Neutrophil (primary cell): ENCODE measurements around the gene PTPN3.

ENCODE experiments used
- H3K27ac ChIP-seq: fragments of 200-600 bp; sonication (generic); 2 replicates; pipeline ENCODE4 v1.5.1; 2016; ENCODE audit warnings: mild to moderate bottlenecking, moderate library complexity
- H3K27me3 ChIP-seq: fragments of 200-600 bp; sonication (generic); 2 replicates; pipeline ENCODE4 v1.6.0; 2016; ENCODE audit warnings: mild to moderate bottlenecking
- H3K36me3 ChIP-seq: fragments of 200-600 bp; sonication (generic); 2 replicates; pipeline ENCODE4 v1.5.1; 2017
- H3K4me1 ChIP-seq, 2 experiments: fragments of 200-600 bp in 1 of 2; sonication (generic) in 1 of 2; 1 replicate in 1 of 2; 2 replicates in 1 of 2; pipeline versions ENCODE4 v1.5.1 to v1.6.1; 2013 to 2016; ENCODE audit warnings: low read depth in 1 of 2, low read length in 1 of 2, mild to moderate bottlenecking in 1 of 2, moderate library complexity in 1 of 2; ENCODE audit not compliant: control insufficient read depth in 1 of 2, insufficient read depth in 1 of 2
- H3K4me3 ChIP-seq, 2 experiments: fragments of 200-600 bp in 1 of 2; sonication (generic) in 1 of 2; 1 replicate in 1 of 2; 2 replicates in 1 of 2; pipeline ENCODE4 v1.5.1; 2013 to 2016; ENCODE audit warnings: low read depth in 1 of 2, low read length in 1 of 2, mild to moderate bottlenecking in 1 of 2, moderate library complexity in 1 of 2
- H3K9me3 ChIP-seq: fragments of 200-600 bp; sonication (generic); 2 replicates; pipeline ENCODE4 v1.5.1; 2016
- TF ChIP-seq, protein P1 (sequence below): fragments of 200-600 bp; sonication (generic); IDR thresholded peaks from 2 replicates; pipeline ENCODE4 v1.5.1; 2016; ENCODE audit warnings: antibody characterized with exemption

PTPN3 gene

DNA sequence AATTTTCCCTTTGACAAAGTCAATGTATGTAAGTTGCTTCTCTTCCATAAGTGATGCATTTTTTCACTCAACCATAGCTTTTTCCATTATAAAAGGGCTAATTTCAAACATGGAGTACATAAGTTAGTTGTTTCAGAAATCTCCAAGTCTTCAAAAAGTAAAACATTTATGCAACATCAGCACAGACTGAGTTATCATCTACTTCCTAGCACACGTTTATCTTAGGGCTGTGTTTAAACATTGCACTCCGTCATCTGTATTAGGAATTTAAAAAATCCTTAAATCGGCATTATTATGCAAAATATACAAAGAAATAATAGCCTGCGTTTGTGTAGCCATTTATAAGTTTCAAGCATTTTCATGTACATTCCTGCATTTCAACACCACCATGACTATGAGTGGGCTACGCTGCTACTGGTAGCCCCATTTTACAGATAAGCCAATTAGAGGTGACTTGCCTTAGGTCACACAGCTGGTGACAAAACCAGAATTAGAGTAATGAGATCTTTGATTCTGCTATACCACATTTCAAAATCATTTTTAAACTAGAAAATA is 43.4 kb downstream of the PTPN3 start:
- Histone ChIP-seq H3K36me3 (no peaks in the 10 kb centered on the region), H3K9me3 (no peaks in the 10 kb centered on the region), H3K4me1 (no peaks in the 10 kb centered on the region), H3K4me3 (no peak overlapping the region), H3K27me3 (peaks cover 82% of the 10 kb centered on the region), H3K27ac (no peak overlapping the region)
- TF ChIP-seq, protein P1, sequence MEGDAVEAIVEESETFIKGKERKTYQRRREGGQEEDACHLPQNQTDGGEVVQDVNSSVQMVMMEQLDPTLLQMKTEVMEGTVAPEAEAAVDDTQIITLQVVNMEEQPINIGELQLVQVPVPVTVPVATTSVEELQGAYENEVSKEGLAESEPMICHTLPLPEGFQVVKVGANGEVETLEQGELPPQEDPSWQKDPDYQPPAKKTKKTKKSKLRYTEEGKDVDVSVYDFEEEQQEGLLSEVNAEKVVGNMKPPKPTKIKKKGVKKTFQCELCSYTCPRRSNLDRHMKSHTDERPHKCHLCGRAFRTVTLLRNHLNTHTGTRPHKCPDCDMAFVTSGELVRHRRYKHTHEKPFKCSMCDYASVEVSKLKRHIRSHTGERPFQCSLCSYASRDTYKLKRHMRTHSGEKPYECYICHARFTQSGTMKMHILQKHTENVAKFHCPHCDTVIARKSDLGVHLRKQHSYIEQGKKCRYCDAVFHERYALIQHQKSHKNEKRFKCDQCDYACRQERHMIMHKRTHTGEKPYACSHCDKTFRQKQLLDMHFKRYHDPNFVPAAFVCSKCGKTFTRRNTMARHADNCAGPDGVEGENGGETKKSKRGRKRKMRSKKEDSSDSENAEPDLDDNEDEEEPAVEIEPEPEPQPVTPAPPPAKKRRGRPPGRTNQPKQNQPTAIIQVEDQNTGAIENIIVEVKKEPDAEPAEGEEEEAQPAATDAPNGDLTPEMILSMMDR = no peak

DNA sequence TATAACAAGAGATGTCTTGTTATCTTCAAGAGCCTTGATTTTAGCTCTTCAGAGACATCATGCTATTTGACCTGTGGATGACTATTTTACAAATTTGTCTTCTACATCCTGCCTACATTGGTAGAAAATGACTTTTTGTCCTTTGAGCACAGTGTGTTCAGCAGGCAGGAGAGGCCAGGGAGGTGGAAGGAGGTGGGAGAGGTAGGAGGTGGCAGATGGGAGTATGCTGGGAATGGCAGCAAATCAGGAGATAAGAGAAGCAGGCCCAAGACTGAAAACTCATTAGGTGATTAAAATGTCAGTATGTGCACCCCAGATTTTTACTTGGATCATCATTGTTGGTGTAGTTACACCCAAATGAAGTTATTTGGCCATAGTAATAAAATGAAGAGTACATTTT is 44.1 kb downstream of the PTPN3 start:
- TF ChIP-seq, protein P1 = no peak
- no peaks in the 10 kb centered on the region for H3K36me3 ChIP-seq
- no peaks in the 10 kb centered on the region for H3K4me1 ChIP-seq
- H3K27ac ChIP-seq = no peak overlapping the region
- H3K27me3 ChIP-seq = peaks cover 82% of the 10 kb centered on the region
- no peaks in the 10 kb centered on the region for H3K9me3 ChIP-seq
- no peak overlapping the region for H3K4me3 ChIP-seq

DNA sequence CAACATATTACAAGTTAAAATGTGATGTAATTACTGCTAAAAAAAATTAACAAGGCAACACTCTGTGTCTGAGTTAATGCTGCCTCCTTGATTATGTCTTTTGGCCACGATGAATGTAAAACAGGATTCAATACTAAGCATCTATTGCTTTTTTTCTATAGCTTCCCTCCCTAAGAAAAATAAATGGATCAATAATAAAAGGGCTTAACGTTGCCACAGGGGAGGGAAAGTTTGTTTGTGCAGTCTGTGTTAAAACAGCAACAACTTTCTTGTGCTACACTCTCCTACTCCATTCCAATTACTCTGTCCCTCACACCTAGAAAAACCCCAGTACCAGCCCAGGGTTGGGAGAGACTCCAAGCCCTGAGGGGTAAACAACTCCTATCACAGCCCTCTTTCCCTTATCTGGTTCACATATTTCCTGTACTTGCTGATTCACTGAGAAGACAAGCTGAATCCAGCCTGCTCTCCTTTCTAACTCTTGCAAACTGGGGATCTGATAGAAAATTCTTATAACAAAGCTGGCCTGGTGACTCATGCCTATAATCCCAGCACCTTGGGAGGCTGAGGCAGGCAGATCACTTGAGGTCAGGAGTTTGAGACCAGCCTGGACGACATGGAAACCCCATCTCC is 44.8 kb downstream of the PTPN3 start:
- no peak overlapping the region for H3K27ac ChIP-seq
- H3K36me3 ChIP-seq = no peaks in the 10 kb centered on the region
- no peaks in the 10 kb centered on the region for H3K9me3 ChIP-seq
- no peaks in the 10 kb centered on the region for H3K4me1 ChIP-seq
- TF ChIP-seq, protein P1 = no peak
- peaks cover 83% of the 10 kb centered on the region for H3K27me3 ChIP-seq
- H3K4me3 ChIP-seq = no peak overlapping the region

DNA sequence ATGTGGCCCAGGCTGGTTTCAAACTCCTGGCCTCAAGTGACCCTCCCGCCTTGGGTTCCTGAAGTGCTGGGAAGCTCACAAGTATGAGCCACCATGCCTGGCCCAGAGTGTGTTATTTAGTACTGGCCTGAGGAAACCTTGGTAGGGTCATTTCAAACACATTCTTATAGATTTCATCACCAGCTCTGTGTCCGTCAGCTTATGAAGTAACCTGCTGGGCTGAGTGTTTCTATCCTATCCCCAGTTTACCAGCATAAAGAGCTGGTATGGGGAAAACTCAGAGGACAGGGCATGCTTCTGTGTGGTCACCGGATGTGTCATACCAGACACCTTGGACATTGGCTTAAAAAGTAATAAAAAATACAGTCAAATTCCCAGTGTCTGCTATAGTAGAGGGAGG is 45.3 kb downstream of the PTPN3 start:
- Histone ChIP-seq H3K4me1 (no peaks in the 10 kb centered on the region), H3K4me3 (no peak overlapping the region), H3K27ac (no peak overlapping the region), H3K36me3 (no peaks in the 10 kb centered on the region), H3K9me3 (no peaks in the 10 kb centered on the region), H3K27me3 (peaks cover 85% of the 10 kb centered on the region)
- TF ChIP-seq, protein P1 = no peak

DNA sequence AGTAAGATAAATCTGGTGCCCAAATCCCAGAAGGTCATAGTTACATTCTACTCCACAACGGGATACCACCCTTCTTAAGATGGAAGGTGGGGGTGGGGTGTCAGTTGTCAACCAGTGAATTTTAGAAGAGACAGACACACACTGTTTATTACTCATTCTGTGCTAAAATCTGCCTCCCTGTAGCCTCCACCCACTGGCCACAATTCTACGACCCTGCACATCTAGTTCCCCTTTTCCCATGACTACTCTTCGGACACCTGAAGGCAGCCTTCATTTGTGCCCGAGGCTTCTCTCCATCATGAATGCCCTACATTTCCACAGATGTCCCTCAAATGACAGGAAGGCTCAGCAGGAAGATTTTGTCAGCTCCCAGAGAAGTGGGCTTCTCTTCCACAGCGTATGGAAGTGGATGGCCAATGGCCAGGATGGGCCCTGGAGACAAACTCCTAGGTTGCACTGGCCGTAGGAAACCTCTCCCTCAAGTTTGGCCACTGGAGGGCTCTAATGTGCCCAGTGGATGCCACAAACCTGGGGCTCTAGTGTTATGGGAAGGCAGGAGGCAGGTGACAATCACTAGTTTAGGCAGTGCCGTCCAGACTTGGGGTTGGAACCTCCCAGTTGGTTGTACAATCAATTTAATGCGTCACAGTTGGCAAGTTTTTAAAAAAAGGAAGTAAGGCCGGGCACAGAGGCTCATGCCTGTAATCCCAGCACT is 46.6 kb downstream of the PTPN3 start:
- TF ChIP-seq, protein P1 = no peak
- H3K27me3 ChIP-seq = peaks cover 85% of the 10 kb centered on the region
- no peak overlapping the region for H3K4me3 ChIP-seq
- no peaks in the 10 kb centered on the region for H3K9me3 ChIP-seq
- no peaks in the 10 kb centered on the region for H3K4me1 ChIP-seq
- H3K27ac ChIP-seq = no peak overlapping the region
- no peaks in the 10 kb centered on the region for H3K36me3 ChIP-seq
